NT2/D1 (cell line): ENCODE measurements around the gene COL8A1.

ENCODE experiments used
- YY1 ChIP-seq: IDR thresholded peaks from 2 replicates; pipeline ENCODE4 v1.6.1; 2011; ENCODE audit not compliant: insufficient read length, insufficient read depth
- ZNF274 ChIP-seq: IDR thresholded peaks from 2 replicates; pipeline ENCODE4 v1.6.1; 2011; ENCODE audit warnings: mild to moderate bottlenecking, low read depth, low read length

DNA sequence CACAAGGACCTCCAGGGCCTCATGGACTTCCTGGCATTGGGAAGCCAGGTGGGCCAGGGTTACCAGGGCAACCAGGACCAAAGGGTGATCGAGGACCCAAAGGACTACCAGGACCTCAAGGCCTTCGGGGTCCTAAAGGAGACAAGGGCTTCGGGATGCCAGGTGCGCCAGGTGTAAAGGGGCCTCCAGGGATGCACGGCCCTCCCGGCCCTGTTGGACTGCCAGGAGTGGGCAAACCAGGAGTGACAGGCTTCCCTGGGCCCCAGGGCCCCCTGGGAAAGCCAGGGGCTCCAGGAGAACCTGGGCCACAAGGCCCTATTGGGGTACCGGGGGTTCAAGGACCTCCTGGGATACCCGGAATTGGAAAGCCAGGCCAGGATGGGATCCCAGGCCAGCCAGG lies 156.1 kb downstream of the COL8A1 start:
- no peak for TF ChIP-seq ZNF274
- no peak for TF ChIP-seq YY1
